Measurements from ENCODE around the gene SYTL5. TPM values are rescaled to one million over a fixed set of nuclear protein-coding genes. Genes with fewer than 3 reads are reported as not detected.

SYTL5 gene
- total and polyA plus RNA-seq, 4 experiments from 2014 or later = not detected

GRCh38 chrX:38069273-38069672 is 62.9 kb downstream of the SYTL5 start:
- H3K4me1 ChIP-seq (ENCODE audit: insufficient read depth, low read length) = no peaks in the 10 kb centered on the region
- no peaks in the 10 kb centered on the region for H3K9me3 ChIP-seq (ENCODE audit: control insufficient read depth in 1 of 2, low read length in 2 of 2)
- H3K9me3 Mint-ChIP-seq = peaks cover 0 to 4% (median 0%) of the 10 kb centered on the region in 8 donors
- no peak for DNase-seq
- intact Hi-C loops (cut with micrococcal nuclease) = no loop called here
- no peak overlapping the region for H3K4me3 ChIP-seq (ENCODE audit: low read length in 2 of 2)
- H3K27ac ChIP-seq (ENCODE audit: low read depth, low read length) = no peak overlapping the region
- no peaks in the 10 kb centered on the region for H3K27me3 Mint-ChIP-seq
- no peaks in the 10 kb centered on the region for H3K36me3 Mint-ChIP-seq
- POLR2A ChIA-PET (ENCODE audit: partially characterized antibody) = no interaction called here
- H3K4me3 Mint-ChIP-seq = no peak overlapping the region
- CTCF ChIA-PET (ENCODE audit: partially characterized antibody) = no interaction called here
- no peaks in the 10 kb centered on the region for H3K4me1 Mint-ChIP-seq
- no peak overlapping the region for H3K27ac Mint-ChIP-seq
- no peaks in the 10 kb centered on the region for H3K27me3 ChIP-seq (ENCODE audit: insufficient read depth, low read length)
- no peaks in the 10 kb centered on the region for H3K36me3 ChIP-seq (ENCODE audit: insufficient read depth, low read length)

- ChIA-PET POLR2A (ENCODE audit: partially characterized antibody) (no interaction called here), CTCF (ENCODE audit: partially characterized antibody) (no interaction called here)
- Mint-ChIP-seq H3K4me3 (no peak overlapping the region), H3K27ac (no peak overlapping the region), H3K9me3 (peaks cover 0 to 4% (median 0%) of the 10 kb centered on the region in 8 donors), H3K4me1 (no peaks in the 10 kb centered on the region), H3K27me3 (no peaks in the 10 kb centered on the region), H3K36me3 (no peaks in the 10 kb centered on the region)
- no peak overlapping the region for H3K27ac ChIP-seq (ENCODE audit: low read depth, low read length)
- H3K27me3 ChIP-seq (ENCODE audit: insufficient read depth, low read length) = no peaks in the 10 kb centered on the region
- no peaks in the 10 kb centered on the region for H3K36me3 ChIP-seq (ENCODE audit: insufficient read depth, low read length)
- H3K4me1 ChIP-seq (ENCODE audit: insufficient read depth, low read length) = no peaks in the 10 kb centered on the region
- H3K4me3 ChIP-seq (ENCODE audit: low read length in 2 of 2) = no peak overlapping the region
- H3K9me3 ChIP-seq (ENCODE audit: control insufficient read depth in 1 of 2, low read length in 2 of 2) = no peaks in the 10 kb centered on the region
- no peak for DNase-seq
- intact Hi-C loops (cut with micrococcal nuclease) = no loop called here
These were observed 63.6 kb downstream of the SYTL5 start for GRCh38 chrX:38069991-38070390.

GRCh38 chrX:38079463-38079862 is 73.1 kb downstream of the SYTL5 start:
- ChIA-PET CTCF (ENCODE audit: partially characterized antibody) (no interaction called here), POLR2A (ENCODE audit: partially characterized antibody) (no interaction called here)
- intact Hi-C loops (cut with micrococcal nuclease) = no loop called here
- no peaks in the 10 kb centered on the region for H3K9me3 ChIP-seq (ENCODE audit: control insufficient read depth in 1 of 2, low read length in 2 of 2)
- Mint-ChIP-seq H3K4me3 (no peak overlapping the region), H3K27ac (no peak overlapping the region), H3K36me3 (no peaks in the 10 kb centered on the region), H3K9me3 (no peaks in the 10 kb centered on the region), H3K4me1 (no peaks in the 10 kb centered on the region), H3K27me3 (peaks cover 2 to 6% of the 10 kb centered on the region in 2 donors)
- no peaks in the 10 kb centered on the region for H3K4me1 ChIP-seq (ENCODE audit: insufficient read depth, low read length)
- H3K36me3 ChIP-seq (ENCODE audit: insufficient read depth, low read length) = no peaks in the 10 kb centered on the region
- H3K27ac ChIP-seq (ENCODE audit: low read depth, low read length) = no peak overlapping the region
- no peaks in the 10 kb centered on the region for H3K27me3 ChIP-seq (ENCODE audit: insufficient read depth, low read length)
- DNase-seq = no peak
- no peak overlapping the region for H3K4me3 ChIP-seq (ENCODE audit: low read length in 2 of 2)

- no peak overlapping the region for H3K4me3 ChIP-seq (ENCODE audit: low read length in 2 of 2)
- ChIA-PET CTCF (ENCODE audit: partially characterized antibody) (no interaction called here), POLR2A (ENCODE audit: partially characterized antibody) (no interaction called here)
- H3K27ac ChIP-seq (ENCODE audit: low read depth, low read length) = no peak overlapping the region
- Mint-ChIP-seq H3K4me1 (no peaks in the 10 kb centered on the region), H3K27me3 (peaks cover 2 to 6% of the 10 kb centered on the region in 2 donors), H3K4me3 (no peak overlapping the region), H3K27ac (no peak overlapping the region), H3K36me3 (no peaks in the 10 kb centered on the region), H3K9me3 (no peaks in the 10 kb centered on the region)
- no peaks in the 10 kb centered on the region for H3K4me1 ChIP-seq (ENCODE audit: insufficient read depth, low read length)
- intact Hi-C loops (cut with micrococcal nuclease) = no loop called here
- no peaks in the 10 kb centered on the region for H3K9me3 ChIP-seq (ENCODE audit: control insufficient read depth in 1 of 2, low read length in 2 of 2)
- no peaks in the 10 kb centered on the region for H3K27me3 ChIP-seq (ENCODE audit: insufficient read depth, low read length)
- DNase-seq = no peak
- no peaks in the 10 kb centered on the region for H3K36me3 ChIP-seq (ENCODE audit: insufficient read depth, low read length)
These were observed 74.5 kb downstream of the SYTL5 start for GRCh38 chrX:38080808-38081207.

GRCh38 chrX:38081909-38082308 is 75.6 kb downstream of the SYTL5 start:
- Mint-ChIP-seq H3K9me3 (no peaks in the 10 kb centered on the region), H3K36me3 (no peaks in the 10 kb centered on the region), H3K4me1 (no peaks in the 10 kb centered on the region), H3K27me3 (peaks cover 2 to 6% of the 10 kb centered on the region in 2 donors), H3K4me3 (no peak overlapping the region), H3K27ac (no peak overlapping the region)
- H3K27ac ChIP-seq (ENCODE audit: low read depth, low read length) = no peak overlapping the region
- no peaks in the 10 kb centered on the region for H3K4me1 ChIP-seq (ENCODE audit: insufficient read depth, low read length)
- no peak for DNase-seq
- CTCF ChIA-PET (ENCODE audit: partially characterized antibody) = no interaction called here
- intact Hi-C loops (cut with micrococcal nuclease) = no loop called here
- POLR2A ChIA-PET (ENCODE audit: partially characterized antibody) = no interaction called here
- H3K36me3 ChIP-seq (ENCODE audit: insufficient read depth, low read length) = no peaks in the 10 kb centered on the region
- no peaks in the 10 kb centered on the region for H3K27me3 ChIP-seq (ENCODE audit: insufficient read depth, low read length)
- H3K9me3 ChIP-seq (ENCODE audit: control insufficient read depth in 1 of 2, low read length in 2 of 2) = no peaks in the 10 kb centered on the region
- no peak overlapping the region for H3K4me3 ChIP-seq (ENCODE audit: low read length in 2 of 2)

GRCh38 chrX:38082309-38082708 is 76.0 kb downstream of the SYTL5 start:
- ChIA-PET CTCF (ENCODE audit: partially characterized antibody) (no interaction called here), POLR2A (ENCODE audit: partially characterized antibody) (no interaction called here)
- Histone ChIP-seq H3K27me3 (ENCODE audit: insufficient read depth, low read length) (no peaks in the 10 kb centered on the region), H3K4me1 (ENCODE audit: insufficient read depth, low read length) (no peaks in the 10 kb centered on the region), H3K4me3 (ENCODE audit: low read length in 2 of 2) (no peak overlapping the region), H3K27ac (ENCODE audit: low read depth, low read length) (no peak overlapping the region), H3K36me3 (ENCODE audit: insufficient read depth, low read length) (no peaks in the 10 kb centered on the region), H3K9me3 (ENCODE audit: control insufficient read depth in 1 of 2, low read length in 2 of 2) (no peaks in the 10 kb centered on the region)
- Mint-ChIP-seq H3K36me3 (no peaks in the 10 kb centered on the region), H3K4me3 (no peak overlapping the region), H3K4me1 (no peaks in the 10 kb centered on the region), H3K27ac (no peak overlapping the region), H3K9me3 (no peaks in the 10 kb centered on the region), H3K27me3 (peaks cover 2 to 6% of the 10 kb centered on the region in 2 donors)
- no peak for DNase-seq
- intact Hi-C loops (cut with micrococcal nuclease) = no loop called here

GRCh38 chrX:38085813-38086212 is 79.5 kb downstream of the SYTL5 start:
- Histone ChIP-seq H3K4me3 (ENCODE audit: low read length in 2 of 2) (no peak overlapping the region), H3K9me3 (ENCODE audit: control insufficient read depth in 1 of 2, low read length in 2 of 2) (no peaks in the 10 kb centered on the region), H3K27me3 (ENCODE audit: insufficient read depth, low read length) (no peaks in the 10 kb centered on the region), H3K36me3 (ENCODE audit: insufficient read depth, low read length) (no peaks in the 10 kb centered on the region), H3K27ac (ENCODE audit: low read depth, low read length) (no peak overlapping the region), H3K4me1 (ENCODE audit: insufficient read depth, low read length) (no peaks in the 10 kb centered on the region)
- no peaks in the 10 kb centered on the region for H3K4me1 Mint-ChIP-seq
- H3K4me3 Mint-ChIP-seq = no peak overlapping the region
- H3K27me3 Mint-ChIP-seq = peaks cover 2% of the 10 kb centered on the region in 2 donors
- intact Hi-C loops (cut with micrococcal nuclease) = no loop called here
- DNase-seq = no peak
- ChIA-PET CTCF (ENCODE audit: partially characterized antibody) (no interaction called here), POLR2A (ENCODE audit: partially characterized antibody) (no interaction called here)
- H3K27ac Mint-ChIP-seq = no peak overlapping the region
- no peaks in the 10 kb centered on the region for H3K9me3 Mint-ChIP-seq
- no peaks in the 10 kb centered on the region for H3K36me3 Mint-ChIP-seq

- H3K9me3 Mint-ChIP-seq = no peaks in the 10 kb centered on the region
- ChIA-PET CTCF (ENCODE audit: partially characterized antibody) (no interaction called here), POLR2A (ENCODE audit: partially characterized antibody) (no interaction called here)
- H3K4me1 Mint-ChIP-seq = no peaks in the 10 kb centered on the region
- H3K4me3 Mint-ChIP-seq = no peak overlapping the region
- Histone ChIP-seq H3K4me3 (ENCODE audit: low read length in 2 of 2) (no peak overlapping the region), H3K27me3 (ENCODE audit: insufficient read depth, low read length) (no peaks in the 10 kb centered on the region), H3K9me3 (ENCODE audit: control insufficient read depth in 1 of 2, low read length in 2 of 2) (no peaks in the 10 kb centered on the region), H3K4me1 (ENCODE audit: insufficient read depth, low read length) (no peaks in the 10 kb centered on the region), H3K27ac (ENCODE audit: low read depth, low read length) (no peak overlapping the region), H3K36me3 (ENCODE audit: insufficient read depth, low read length) (no peaks in the 10 kb centered on the region)
- peaks cover 2% of the 10 kb centered on the region in 2 donors for H3K27me3 Mint-ChIP-seq
- no peak for DNase-seq
- no peaks in the 10 kb centered on the region for H3K36me3 Mint-ChIP-seq
- H3K27ac Mint-ChIP-seq = no peak overlapping the region
- intact Hi-C loops (cut with micrococcal nuclease) = no loop called here
These were observed 80.3 kb downstream of the SYTL5 start for GRCh38 chrX:38086451-38087215.

Measured in CD4-positive, alpha-beta memory T cell (primary cell).